Bone marrow (tissue), 2 donors: Measurements from ENCODE around the gene PANK4.
"Not testable (repeated sequence)": the region's sequence is repeated elsewhere in the genome, so short reads cannot be mapped to it uniquely, and the experiment has no call there.

Source experiments
- DNase-seq, 2 donors: peaks; one replicate each; lab custom pipeline; 2025; lab: John Stamatoyannopoulos, UW

Gene PANK4

DNA sequence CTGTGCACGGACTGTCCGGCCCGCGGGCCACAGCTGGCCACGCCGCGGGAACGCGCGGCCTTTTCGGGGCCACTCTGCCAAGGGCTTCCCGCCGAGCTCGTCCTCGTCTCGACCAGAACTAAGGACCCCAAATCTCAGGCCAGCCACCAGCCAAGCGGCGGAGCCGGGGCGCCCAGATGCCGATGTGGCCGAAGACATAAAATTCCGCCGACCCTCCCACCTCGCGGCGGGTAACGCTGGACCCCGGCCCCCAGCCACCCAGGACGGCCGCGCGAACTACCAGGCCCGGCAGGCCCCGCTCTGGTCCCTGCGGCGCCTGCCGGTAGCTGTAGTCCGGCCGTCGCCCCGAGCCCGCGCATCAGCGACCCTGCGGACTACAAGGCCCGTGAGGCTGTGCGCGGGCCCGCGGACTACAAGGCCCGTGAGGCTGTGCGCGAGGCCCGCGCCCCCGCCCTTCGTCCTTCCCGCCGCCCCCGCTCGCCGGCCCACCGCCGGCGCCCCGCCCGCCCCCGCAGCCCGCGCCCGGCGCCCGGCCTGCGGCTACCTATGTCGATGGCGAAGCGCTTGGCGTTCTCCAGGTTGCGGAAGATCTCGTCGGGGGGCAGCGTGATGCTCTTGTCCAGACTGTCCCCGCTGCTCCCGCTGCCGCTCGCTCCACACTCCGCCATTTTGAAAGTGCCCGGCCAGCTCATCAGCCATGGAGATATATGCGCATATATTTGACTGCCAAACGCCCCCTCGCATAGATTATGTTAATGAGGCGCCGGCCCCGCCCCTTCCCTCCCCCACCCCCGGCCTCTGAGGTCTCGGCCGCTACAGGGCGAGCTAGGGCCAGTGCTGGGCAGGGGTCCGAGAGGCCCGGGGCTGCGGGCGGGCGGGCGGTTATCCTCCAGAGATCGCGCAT lies at the start of gene PANK4:
TSS of gene PANK4 (minus strand) at position 677 of the 904 bp plus-strand sequence. CDS start at position 668, 9 bp downstream.
- peak; percentile 74 to 97 for DNase-seq

DNA sequence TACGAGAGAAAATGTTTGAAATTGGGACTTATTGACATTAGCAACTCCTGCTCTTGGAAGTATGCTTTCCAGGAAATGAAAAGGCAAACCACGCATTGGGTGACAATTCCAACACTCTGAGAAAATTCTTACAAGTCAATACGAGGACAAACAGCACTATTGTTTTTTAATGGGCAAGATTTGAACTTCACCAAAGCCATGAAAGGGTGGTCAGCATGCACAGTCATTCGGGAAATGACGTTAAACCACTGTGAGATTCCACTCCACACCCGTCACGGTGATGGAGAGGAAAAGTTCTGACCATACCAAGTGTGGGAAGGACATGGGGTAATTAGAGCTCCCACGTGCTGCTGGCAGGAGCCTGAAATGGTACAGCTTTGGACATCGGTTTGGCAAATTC lies 48.0 kb upstream of the PANK4 start:
- DNase-seq, result no peak

DNA sequence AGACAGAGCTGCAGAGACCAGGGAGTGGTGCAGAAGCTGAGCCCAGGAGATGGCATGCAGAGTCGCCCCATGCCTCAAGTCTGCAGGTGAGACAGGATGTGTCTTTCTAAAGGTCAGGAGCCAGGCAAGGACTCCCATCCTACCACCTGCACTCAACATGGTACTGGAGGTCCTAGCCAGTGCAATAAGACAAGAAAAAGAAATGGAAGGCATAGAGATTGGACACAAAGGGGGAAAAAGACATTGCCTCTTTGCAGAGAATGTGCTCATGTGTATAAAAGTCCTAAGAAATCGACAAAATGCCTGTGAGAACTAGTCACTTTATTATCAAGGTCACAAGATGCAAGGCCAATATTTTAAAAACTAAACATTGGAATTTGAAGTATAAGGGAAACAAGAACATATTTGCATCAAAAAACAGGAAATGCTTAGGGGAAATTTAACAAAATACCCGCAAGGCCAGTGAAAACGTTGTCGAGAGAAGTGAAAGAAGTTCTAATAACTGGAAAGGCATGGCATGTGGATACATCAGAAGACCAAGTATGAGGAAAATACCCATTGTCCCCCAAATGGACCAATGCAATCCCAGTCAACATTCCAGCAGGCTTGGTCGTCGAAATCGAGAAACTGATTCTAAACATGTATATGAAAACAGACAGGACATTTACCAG lies 47.0 kb upstream of the PANK4 start:
- DNase-seq, result no peak

DNA sequence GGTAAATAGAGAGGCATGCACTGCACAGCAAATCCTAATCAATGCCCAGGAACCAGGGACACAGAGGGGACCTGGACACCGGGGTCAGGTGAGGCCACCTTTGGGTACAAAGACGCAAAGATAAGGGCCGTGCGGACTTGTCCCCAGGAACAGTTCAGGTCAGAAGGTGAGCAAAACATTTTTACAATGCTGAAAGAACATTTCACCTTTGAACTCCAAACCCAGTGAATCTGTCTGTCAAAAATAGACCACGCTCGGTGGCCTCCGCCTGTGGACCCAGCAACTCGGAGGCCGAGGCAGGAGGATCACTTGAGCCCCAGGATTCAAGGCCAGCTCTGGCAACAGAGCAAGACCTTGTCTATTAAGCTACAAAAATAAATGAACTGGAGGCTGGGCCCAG lies 45.0 kb upstream of the PANK4 start:
- DNase-seq, result no peak

DNA sequence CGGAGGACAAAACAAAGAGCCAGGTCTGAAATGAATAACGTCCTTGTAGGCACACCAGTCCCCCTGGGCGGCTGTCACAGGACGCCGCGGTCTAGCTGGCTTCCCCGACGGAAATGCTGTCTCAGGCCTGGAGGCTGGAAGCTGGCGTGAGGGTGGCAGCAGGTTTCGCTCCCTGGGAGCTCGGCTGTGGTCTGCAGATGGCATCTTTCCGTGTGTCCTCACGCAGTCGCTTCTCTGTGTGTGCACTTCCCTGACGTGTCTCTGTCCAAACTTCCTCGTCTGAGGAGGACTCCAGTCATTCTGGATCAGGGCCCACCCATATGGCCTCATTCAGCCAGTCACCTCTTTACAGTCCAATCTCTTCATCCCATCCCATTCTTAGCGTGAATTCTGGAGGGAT lies 43.9 kb upstream of the PANK4 start:
- no peak for DNase-seq

DNA sequence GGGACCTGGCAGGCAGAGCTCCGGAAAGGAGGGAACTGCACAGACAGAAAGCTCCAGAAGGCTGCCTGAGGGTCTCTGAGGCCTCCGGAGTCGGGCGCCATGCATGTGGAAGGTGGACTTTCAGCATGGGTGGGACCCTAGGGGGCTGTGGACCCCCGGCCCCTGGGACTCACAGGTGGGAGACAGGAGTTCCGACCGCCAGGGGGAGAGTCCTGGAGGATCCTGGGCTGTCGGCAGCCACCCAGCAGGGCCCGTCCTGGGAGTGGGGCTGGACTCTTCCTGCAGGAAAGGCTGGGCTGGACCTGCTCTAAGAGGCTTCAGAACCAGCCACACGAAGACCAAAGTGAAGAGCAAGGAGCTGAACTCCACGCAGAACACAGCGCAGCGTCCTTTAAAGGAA lies 43.3 kb upstream of the PANK4 start:
- not testable (repeated sequence) for DNase-seq

DNA sequence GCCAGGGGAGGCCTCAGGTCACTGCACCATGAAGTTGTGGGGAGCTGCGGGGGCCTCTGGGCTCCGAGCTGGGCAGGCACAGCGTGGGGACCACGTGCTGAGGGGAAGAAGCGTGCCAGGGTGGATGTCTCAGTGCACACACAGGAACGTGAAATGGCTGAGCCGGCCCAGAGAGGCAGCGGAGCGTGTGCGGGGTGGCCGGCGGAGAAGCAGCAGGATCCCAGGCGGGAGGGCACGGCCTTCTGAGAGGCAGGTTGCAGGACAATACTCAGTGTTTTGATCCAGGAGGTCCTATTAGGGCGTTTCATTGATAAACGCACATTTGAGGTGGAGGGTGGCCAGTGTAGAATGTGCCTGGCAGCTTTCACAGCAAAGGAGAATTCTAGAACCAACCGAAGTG lies 42.7 kb upstream of the PANK4 start:
- no peak for DNase-seq

DNA sequence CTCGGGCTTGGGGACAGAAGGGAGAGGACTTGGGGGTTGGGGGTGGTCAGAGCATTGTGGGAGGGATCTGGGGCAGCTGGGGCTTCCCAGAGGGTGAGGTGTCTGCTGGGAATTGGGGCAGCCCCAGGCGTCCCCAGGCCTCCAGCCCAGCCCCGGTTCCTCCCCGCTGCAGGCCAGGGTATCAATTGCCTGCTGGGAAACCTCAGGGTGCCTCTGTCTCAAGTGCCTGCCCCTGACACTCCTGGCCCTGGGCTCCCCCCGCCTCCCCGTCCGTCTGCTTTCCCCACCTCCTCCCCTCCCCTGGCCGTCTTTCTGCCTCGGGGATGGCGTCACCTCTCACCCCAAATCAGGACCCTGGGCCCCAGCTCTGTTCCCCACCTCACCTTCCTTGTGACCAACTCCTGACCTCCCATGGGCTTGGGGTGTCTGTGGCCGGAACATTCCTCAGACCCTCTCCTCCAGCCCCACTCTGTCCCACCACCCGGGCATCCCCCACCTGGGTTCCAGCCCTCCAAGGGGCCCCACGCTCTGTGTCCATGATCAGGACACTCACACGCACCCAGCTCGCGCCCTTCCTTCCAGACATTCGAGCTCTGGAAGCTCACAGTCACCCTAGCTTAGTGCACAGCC lies 41.9 kb upstream of the PANK4 start:
- not testable (repeated sequence) for DNase-seq

DNA sequence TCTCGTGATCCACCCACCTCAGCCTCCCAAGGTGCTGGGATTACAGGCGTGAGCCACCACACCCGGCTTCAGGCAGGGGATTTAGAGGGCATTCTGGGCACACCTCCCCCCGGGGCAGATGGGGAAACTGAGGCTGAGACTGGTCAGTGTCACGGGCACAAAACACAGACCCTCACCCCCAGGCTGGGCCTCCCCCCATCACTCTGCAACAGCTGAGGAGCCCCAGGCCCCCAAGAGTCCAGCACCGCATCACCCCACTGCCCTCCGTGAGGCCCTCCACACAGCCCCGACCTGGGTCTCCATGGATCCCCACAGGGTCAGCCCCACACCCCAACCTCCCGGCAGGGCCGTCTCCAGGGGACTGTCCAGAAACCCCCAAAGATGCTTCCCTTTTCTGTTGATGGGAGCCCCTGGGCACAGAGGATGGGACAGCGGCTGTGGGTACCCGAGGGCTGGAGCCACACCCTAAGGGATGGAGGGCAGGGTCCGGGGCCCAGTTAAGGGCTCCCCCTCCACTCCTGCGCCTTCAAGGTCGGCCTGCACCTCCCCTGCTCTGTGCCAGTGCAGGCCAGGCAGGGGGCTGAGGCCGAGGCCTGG lies 40.8 kb upstream of the PANK4 start:
- DNase-seq, result no peak

DNA sequence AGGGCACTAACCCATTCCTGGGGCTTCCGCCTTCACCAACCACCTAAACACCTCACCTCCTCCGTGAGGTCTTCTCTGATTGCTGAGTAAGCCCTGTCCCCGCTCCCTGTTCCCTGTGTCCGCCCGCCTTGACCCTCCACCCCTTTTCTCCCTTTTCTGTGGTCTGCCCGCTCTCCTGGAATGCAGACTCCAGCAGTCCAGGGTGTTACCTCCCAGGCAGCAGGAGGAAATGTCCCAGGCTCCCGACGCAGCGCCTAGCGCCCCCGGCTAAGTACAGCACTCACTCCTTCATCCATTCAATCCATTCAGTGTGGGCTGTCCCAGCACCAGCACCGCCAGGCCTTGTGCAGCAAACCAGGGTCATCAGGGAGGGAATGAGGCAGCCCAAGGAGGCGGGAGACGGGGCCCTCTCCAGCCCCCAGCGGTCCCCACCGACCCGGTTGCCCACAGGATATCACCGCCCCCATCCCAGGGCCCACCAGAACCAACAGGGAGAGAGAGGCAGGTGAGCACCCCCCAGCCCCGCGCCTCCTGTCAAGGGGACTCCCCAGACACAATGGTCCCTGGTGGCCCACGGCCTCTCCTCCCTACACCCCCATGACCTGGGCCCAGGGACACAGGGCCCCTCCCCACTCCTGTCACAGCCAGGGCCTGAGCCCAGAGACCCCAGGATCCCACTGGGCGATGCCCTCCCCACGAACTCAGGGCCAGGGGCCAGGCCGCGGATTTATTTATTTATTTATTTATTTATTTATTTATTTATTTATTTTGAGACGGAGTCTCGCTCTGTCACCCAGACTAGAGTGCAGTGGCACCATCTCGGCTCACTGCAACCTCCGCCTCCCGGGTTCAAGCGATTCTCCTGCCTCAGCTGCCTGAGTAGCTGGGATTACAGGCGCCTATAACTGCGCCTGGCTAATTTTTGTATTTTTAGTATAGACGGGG lies 40.0 kb upstream of the PANK4 start:
- no peak for DNase-seq

DNA sequence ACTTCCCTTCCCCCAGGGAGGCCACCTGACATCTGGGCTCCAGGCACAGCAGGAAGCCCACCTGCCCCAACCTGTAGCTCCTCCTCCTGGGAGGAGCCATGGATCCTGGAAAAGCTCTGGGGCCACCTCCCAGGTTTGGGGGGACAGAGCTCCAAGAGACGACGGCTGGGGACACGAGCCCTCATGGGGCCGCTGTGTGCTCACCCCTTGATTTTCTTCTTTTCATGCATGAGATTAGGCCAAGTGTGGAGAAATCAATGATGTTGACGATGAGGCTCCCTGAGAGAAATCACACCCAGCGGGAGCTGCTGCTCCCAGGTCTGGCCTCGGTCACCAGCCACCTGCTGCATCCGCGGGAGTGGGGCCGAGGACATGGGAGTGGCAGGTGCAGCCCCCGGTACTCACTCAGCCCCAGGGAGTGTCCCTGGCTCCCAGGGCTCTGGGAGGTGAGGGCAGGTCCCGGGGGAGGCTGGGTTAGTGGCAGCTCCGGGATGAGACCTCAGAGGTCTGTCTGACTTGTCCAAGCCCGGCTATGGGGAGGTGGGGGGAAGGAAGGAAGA lies 38.5 kb upstream of the PANK4 start:
- DNase-seq, result no peak

DNA sequence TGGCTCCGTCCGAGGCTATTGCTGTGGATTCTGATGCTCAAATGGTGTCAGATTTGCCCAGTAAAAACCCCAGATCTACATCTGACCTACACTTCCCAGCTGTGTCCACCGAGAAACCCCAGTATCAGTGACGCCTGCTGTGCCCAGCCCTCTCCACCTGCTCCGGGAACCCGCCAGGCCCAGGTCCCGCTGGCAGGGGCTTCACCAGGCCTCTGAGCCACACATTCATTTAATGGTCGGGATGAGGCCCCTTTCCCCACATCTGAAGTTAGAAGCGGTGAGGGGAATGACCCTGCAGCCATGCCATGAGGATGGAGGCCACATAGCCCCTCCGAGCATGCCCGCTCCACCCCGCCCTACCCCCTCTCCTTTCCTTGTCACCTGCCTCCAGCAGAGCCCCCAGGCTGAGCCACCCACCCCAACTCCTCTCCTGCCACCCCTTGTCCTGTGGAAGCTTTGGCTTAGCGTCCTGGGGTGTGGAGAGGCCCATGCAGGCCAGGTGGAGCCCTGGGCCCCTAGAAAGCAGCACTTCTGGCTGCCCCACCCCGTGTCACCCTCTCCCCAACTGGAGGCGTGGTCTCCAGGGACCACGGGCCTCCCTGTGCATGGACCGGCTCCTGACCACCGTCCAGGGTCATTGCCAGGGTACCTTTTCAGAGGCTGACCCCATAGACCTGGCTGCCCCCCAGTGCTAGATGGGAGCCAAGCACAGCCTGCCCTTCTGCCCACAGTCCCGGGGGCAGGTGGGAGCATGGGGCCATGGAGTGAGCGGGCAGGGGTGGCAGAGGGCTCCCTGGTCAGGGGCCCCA lies 37.8 kb upstream of the PANK4 start:
- no peak for DNase-seq

DNA sequence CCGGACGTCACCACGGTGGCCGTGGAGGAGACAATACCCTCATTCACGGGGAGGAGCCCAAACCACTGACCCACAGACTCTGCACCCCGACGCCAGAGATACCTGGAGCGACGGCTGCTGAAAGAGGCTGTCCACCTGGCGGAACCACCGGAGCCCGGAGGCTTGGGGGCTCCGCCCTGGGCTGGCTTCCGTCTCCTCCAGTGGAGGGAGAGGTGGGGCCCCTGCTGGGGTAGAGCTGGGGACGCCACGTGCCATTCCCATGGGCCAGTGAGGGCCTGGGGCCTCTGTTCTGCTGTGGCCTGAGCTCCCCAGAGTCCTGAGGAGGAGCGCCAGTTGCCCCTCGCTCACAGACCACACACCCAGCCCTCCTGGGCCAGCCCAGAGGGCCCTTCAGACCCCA lies 36.8 kb upstream of the PANK4 start:
- DNase-seq, result no peak

DNA sequence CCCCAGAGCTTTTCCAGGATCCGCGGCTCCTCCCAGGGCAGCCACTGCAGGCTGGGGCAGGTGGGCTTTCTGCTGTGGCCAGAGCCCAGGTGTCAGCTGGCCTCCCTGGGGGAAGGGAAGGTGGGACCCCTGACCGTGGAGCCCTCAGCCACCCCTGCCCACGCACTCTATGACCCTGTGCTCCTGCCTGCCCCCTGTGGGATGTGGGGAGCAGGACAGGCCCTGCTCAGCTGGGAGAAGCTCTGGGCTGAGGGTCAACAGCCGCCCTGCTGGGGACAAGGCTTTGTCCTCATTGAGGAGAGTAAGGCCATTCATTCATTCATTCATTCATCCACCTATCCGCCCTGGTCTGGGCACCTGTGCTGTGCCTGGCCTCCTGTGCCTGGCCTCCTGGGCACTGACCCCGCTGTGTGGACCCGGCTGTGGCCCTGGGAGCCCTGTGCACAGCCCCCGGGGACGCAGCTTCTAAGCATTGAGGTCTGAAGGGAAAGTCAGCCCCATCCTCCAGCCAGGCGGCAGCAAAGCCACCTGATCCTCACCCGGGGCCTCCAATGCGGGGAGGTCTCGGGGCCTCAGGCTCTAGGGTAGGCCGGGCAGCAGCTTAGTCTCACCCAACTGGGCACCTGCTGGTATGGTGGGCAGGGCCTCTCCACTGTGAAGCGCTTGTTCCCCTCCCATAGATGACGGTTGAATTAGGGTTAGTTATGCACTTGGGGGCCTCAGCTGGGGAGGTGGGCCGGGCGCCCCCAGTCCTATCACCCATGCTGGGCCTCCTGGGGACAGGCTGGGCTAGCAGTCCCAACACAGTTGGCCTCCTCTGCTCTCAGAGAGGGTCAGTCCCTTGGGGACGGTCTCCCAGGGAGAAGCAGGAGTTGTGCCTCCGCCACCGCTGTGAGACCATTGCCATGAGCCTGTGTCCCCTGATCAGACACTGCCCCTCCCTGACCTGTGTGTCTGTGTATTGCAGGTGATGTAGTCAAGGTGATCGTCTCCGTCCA lies 35.8 kb upstream of the PANK4 start:
- DNase-seq, result no peak

DNA sequence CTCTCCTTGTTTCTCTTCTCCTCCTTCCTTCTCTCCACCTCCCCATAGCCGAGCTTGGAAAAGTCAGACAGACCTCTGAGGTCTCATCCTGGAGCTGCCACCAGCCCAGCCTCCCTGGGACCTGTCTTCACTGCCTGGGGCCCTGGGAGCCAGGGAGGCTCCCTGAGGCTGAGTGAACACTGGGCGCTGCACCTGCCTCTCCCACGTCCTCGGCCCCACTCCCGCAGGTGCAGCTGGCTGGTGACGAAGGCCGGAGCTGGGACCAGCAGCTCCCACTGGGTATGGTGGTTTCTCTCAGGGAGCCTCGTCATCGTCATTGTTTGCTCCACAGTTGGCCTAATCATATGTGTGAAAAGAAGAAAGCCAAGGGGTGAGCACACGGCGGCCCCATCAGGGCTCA lies 35.0 kb upstream of the PANK4 start:
- DNase-seq, result no peak

DNA sequence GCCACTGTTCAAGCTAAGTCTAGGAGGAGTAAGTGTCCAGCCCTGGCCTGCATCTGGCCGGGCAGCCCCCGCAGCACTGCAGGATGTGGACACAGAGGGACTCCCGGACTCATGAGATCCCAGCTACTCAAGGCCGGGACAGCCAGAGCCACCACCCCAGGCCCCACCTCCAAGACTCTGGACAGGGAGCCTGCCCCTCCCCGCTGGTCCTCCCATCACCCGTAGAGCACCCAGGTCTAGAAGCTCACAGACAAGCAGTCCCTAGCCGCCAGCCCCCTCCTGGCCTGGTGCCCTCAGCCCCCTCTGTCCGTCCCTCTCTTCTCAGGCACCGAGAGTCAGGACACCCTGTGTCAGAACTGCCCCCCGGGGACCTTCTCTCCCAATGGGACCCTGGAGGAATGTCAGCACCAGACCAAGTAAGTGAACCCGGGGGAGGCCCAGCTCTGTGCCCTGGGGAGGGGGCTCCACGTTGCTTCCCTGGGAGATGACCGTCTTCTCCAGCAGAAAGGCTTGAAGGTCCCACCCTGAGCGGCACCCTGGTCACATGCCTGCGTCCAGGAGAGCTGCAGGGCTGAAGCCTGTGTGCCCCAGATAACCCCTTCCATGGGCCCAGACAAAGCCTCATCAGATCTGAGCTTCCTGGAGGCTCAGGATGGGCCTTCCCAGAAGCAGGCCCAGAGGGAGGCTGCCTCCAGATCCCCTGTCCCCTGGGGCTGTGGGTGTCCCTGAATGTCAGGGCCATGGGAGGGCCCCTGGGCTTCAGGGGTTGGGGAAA lies 34.1 kb upstream of the PANK4 start:
- no peak for DNase-seq

DNA sequence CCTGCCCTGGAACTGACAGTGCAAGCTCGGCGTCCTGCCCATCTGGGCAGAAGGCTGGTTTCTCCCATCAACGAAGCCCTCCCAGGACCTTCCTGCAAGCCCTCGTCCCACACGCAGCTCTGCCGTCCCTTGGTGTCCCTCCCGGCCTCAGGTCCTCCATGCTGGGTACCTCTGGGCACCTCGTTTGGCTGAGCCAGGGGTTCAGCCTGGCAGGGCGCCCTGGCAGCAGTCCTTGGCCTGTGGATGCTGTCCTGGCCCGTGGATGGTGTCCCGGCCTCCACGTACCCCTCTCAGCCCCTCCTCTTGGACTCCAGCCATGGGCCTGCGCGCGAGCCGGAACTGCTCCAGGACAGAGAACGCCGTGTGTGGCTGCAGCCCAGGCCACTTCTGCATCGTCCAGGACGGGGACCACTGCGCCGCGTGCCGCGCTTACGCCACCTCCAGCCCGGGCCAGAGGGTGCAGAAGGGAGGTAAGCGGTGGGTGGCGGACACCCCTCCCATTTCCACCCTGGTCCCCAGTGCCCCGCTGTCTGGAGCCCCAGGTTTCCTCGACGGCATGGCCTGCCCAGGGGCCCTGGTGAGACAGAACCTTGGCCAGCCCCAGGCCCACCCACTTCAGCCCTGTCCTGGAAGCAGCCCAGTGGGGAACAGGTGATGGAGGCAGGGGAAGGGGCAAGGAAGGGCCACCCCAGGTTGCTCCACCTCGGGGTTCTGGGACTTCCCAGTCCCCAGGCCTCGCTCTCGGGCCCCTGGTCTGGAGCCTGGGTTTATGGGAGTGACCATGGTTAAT lies 33.3 kb upstream of the PANK4 start:
- no peak for DNase-seq
